ENCODE data around the gene PLXND1.
"Not testable (repeated sequence)": the region's sequence is repeated elsewhere in the genome, so short reads cannot be mapped to it uniquely, and the experiment has no call there.

Gene PLXND1

GRCh38 chr3:129560911-129561594 is 45.4 kb downstream of the PLXND1 start:
- DNase-seq, result no peak

DNA sequence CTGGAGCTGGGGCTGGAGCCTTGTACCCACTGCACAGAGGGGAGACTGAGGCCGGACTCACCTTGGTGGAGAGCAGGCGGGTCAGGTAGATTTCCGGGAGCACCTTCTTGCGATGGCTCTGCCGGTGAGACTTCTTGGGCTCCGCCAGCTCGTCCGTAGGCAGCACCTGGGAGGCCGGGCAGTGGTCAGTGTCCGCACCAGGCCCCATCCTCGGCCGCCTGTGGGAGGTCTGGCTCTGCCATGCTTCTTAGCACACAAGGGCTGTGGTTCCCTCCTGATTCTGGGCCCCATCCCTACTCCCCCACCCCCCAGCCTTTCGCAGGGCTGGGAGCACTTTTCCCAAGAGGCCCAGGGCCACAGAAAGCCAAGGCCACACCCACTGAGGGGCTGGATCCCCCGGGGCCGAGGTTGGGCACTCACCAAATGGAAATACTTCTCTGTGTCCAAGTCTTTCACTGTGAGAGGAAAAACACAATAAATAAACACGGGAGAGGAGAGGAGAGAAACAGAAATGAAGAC is 46.1 kb downstream of the PLXND1 start:
- DNase-seq, result no peak

GRCh38 chr3:129559565-129560079 is 46.9 kb downstream of the PLXND1 start:
- DNase-seq, result no peak

DNA sequence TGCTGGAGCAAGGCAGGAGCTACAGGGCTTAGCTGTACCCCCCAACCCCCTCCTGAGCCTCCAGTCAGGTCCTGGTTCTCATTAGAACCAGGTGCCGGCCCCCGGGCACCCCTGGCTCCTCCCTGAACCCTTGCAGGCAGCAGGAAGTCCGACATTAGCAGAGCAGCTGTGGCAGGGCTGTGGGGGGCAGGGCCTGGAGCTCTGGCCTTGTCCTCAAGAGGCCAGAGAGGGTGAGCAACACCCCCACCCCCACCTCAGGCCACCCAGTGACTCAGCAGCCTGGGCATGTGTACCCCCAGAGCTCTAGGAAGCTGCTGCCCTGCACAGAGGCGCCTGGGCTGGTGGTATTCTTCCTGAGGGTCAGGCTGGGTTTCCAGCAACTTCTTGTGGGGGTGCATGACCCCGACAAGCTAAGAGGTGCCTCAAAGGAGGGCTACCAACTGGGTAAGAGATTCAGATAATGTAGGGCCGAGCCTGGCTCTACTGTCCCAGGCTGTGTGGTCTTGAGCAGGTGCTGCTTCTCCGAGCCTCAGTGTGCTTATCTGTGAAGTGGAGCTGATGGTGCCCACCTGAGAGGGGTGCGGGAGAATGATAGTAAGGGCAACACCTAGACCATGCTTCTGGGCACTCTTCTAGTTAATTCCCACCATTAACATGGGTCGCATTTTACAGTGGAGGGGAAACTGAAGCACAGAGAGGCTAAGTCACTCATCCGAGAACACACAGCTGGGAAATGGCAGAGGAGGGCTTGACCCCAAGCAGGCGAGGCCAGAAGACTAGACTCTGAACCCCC is 47.5 kb downstream of the PLXND1 start:
- no peak for DNase-seq

DNA sequence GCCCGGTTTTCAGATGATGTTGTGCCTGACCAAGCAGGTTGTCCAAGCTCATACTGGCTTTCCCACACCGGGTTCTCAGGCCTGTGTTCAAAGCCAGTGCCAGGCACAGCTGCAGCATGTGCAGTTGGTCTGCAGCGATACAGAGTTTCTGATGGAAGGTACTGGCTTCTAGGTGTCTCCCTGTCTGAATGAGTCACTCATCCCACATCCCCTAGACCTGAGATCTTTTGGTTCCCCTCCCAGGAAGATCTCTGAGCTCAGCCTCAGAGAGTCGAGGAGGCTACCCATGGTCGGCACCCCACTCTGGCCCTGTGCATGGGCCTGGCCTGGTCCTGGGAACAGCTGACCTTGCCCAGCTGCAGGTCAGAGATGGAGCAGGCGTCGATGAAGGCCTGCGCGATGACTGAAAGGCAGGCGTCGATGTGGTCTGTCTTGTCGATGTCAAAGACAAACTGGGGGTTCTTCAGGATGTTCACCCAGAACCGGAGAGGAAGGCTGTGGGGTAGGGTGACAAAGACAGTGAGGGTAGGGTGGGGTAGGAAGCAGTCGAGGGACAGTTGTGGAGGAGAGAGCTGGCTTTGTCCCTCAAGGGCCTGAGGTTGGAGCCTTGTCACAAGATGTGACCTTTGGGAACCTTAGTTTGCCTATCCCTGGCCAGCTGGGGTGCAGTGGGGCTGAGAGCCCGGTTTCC is 48.2 kb downstream of the PLXND1 start:
- DNase-seq, result no peak

GRCh38 chr3:129557548-129557894 is 49.0 kb downstream of the PLXND1 start:
- no peak for DNase-seq

- no peak for DNase-seq
These were observed 49.5 kb downstream of the PLXND1 start for GRCh38 chr3:129556890-129557547.

- no peak for DNase-seq
These were observed 50.1 kb downstream of the PLXND1 start for GRCh38 chr3:129556358-129556695.

GRCh38 chr3:129555616-129556357 is 50.7 kb downstream of the PLXND1 start:
- DNase-seq, result no peak

DNA sequence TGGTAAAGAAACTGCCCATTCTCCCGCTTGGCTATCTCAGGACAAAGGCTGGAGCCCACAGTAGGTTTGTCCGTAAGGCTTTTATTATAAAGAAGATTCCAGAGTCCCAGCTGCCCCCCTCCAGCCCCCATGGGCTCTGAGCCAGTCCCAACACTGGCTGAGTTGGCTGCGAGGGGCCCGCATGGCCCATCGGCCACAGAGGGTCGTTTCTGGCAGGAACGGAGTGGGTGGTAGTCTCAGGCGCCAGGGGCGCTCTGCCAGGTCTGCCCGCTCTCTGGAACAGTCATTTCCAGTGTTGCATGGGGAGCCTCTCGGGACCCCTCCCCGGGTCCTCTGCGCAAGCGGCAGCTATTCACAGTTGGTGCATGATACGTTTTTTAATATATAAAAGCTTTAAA is 51.3 kb downstream of the PLXND1 start:
- DNase-seq, result no peak

GRCh38 chr3:129554356-129555152 is 51.9 kb downstream of the PLXND1 start:
- DNase-seq, result no peak

DNA sequence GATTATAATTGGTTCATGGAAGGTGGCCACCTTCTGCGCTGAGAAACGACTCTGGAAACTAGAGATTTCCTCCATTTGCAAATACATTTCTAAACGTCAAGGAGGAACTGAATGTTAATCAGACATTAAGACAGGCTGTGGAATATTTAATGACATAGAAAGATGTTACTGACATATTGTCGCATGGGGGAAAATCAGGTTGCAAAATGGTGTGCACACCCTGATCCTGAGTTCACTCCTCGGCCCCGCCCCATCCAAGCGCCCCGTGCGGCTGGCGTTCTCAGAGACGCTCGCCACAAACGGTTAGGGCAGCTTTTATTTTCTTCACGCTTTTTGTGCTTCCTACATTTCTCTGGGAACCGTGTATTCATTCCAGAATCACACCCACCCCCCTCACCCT is 52.8 kb downstream of the PLXND1 start:
- DNase-seq, result no peak

DNA sequence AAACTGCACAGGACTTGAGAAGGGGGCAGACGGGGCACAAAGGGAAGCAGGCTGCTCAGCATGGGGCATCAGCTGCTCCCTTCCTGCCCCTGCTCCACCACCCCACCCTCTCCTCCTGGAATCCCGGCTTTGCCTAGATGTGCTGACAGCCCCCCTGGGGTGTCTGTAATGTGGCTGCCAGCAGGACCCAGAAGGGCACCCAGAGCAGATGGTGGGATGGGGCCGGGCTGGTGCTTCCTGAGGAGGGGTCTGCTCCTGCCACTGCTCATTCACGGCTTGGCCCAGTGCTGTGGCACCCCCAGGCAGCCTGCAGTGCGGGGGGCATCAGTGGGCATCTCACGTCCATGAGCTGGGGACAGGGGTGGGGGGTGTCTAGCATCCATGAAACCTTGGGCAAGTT is 53.3 kb downstream of the PLXND1 start:
- DNase-seq, result no peak

GRCh38 chr3:129552287-129553050 is 54.0 kb downstream of the PLXND1 start:
- DNase-seq, result no peak

DNA sequence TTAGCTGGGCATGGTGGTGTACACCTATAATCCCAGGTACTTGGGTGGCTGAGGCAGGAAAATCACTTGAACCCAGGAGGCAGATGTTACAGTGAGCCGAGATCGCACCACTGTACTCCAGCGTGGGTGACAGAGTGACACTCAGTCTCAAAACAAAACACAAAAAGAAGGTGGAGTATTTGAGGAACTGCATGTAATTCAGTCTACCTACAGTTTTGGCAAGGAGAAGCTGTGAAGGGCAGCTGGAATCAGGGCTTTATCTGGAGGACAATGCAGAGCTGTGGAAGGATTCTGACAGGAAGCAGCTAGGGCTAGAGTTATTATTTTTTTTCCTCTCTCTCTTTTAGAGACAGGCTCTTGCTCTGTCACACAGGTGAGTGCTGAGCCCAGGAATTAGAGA is 56.7 kb downstream of the PLXND1 start:
- DNase-seq, result no peak

DNA sequence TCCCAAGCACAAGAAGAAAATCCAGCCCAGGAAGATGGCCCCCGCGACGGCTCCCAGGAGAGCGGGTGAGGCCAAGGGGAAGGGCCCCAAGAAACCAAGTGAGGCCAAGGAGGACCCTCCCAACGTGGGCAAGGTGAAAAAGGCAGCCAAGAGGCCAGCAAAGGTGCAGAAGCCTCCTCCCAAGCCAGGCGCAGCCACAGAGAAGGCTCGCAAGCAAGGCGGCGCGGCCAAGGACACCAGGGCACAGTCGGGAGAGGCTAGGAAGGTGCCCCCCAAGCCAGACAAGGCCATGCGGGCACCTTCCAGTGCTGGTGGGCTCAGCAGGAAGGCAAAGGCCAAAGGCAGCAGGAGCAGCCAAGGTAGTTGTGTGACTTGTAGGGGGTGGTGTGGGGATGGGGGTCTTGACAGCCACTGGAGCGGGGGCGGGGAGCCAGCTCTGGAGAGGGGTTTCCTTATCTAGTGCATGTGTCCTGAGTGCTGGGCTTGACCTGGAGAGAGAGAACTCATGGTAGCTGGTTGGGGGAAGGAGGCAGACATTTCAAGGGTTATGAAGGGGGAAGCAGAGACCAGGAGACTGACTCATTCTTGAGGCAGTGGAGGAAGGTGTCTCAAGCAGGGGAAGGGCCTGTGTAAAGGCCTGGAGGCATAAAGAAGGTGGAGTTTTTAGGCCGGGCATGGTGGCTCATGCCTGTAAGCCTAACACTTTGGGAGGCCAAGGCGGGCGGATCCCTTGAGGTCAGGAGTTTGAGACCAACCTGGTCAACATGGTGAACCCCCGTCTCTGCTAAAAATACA is 57.3 kb downstream of the PLXND1 start:
- DNase-seq, result no peak

DNA sequence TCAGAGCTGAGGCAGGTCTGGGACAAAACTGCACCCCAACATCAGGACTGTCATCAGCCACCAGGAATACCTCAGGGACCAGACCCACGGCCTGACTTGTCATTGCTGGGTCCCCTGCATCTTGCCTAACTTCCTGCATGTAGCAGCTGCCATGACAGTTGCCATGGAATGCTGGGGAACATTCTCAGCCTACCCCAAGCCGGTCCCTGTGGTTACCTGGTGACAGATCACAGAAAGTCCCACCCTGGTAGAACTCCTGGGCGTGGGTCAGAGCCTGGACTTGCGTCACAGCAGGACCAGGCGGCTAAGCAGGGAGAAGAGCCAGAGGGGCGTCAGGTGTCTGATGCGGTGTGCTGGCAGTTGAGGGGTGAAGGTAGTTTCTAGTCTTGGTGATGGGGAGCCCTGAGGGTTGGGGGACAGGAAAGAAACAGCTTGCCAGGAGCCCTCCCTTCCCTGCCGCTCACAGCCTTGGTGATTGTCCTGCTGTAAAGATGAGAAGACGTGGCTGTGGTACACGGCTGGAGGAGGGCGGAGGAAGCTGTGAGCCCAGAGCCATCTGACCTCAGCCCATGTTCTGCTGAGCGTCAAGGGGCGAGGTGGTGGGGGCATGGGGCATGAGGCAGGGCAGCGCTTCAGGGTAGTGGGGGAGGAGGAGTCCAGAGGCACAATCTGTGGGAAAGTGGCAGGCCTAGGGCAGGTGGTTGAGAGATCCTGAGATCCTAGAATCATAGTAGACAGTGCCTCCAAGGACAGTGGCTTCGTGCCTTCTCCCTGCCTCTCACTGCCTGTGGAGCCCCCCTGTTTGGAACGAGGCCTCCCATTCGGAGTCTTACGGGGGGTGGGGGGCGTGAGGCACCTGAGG is 58.1 kb downstream of the PLXND1 start:
- DNase-seq, result no peak

DNA sequence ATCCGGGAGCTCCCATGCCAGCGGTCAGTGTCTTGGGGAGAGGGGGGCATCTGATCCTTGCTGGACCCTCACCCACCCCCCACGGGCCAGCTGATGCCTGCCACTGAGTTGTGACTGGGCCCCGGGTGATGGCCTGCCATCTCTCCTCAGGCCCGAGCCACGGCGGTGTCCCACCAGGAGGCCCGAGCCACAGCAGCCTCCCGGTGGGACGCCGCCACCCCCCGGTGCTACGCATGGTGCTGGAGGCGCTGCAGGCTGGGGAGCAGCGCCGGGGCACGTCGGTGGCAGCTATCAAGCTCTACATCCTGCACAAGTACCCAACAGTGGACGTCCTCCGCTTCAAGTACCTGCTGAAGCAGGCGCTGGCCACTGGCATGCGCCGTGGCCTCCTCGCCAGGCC is 59.2 kb downstream of the PLXND1 start:
- DNase-seq, result no peak

DNA sequence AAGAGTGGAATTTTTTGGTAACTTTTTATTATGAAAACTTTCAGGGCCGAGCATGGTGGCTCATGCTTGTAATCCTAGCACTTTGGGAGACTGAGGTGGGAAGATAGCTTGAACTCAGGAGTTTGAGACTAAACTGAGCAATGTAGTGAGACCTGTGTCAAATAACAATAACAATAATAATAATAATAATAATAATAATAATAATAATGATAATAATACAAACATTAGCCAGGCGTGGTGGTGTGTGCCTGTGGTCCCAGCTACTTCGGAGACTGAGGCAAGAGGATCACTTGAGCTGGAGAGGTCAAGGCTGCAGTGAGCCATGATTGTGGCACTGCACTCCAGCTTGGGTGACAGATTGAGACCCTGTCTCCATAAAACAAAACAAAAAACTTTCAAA is 60.5 kb downstream of the PLXND1 start:
- DNase-seq, result not testable (repeated sequence)

All from stimulated activated CD4-positive, alpha-beta T cell treated with anti-CD3 and anti-CD28 coated beads, Interleukin-4, amount 100 ng/mL, for 24 hours (primary cell).